ENCODE measurements around the gene CCDC97. TPM values are rescaled to one million over a fixed set of nuclear protein-coding genes. Genes with fewer than 3 reads are reported as not detected.

The CCDC97 gene
- total RNA-seq, 1 experiment from 2014 or later, result 31.4 TPM

DNA sequence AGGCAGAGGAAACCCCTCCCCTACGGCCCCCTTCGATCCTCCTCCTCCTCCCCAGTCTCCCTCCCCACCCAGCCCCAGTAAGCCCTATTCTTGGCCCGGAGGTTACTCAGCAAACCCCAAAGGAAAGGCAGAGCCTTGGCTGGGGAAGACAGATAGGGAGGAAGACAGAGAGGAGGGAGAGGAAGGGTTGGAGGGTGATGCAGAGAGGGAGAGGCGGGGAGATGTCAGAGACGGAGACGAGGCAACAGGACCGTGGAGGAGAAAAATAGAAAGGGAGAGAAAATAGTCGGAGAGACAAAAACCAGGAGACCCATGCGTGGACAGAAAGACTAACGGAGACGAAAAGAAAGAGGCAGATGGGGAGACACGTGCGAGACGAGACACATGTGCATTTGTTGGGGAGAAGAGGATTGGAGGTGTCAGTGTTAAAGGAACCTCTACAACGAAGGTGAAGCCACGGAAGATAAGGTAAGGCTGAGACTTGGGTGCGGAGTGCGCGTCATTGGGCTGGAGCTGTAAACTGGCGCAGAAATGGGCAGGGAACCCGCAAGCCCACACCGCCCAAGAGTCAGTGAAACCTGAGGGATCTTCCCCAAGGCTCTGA, 40.9 kb downstream of the CCDC97 start:
- no peak overlapping the region for H3K27ac Mint-ChIP-seq
- DNase-seq (ENCODE audit: low spot score), result no peak
- H3K9me3 Mint-ChIP-seq, result no peaks in the 10 kb centered on the region
- H3K27me3 Mint-ChIP-seq (ENCODE audit: low read depth), result peaks cover 58% of the 10 kb centered on the region
- POLR2A ChIA-PET, result no interaction called here
- no peaks in the 10 kb centered on the region for H3K36me3 Mint-ChIP-seq
- peak overlapping the region; percentile 89 for H3K4me3 Mint-ChIP-seq
- CTCF ChIA-PET, result interaction anchor here (1.2 to 6.2 kb wide), 10 partner anchors 9 to 213 kb away, joined by 3 to 103 read pairs (median 10); partner anchors contain the start of genes B3GNT8 and B9D2
- peaks cover 18% of the 10 kb centered on the region for H3K4me1 Mint-ChIP-seq
- TF ChIP-seq, protein P1, sequence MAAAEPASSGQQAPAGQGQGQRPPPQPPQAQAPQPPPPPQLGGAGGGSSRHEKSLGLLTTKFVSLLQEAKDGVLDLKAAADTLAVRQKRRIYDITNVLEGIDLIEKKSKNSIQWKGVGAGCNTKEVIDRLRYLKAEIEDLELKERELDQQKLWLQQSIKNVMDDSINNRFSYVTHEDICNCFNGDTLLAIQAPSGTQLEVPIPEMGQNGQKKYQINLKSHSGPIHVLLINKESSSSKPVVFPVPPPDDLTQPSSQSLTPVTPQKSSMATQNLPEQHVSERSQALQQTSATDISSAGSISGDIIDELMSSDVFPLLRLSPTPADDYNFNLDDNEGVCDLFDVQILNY (CRISPR knock-in tag; IDR thresholded peaks at IDR 0.05), result no peak
- TF ChIP-seq MXD4 (CRISPR knock-in tag; IDR thresholded peaks at IDR 0.05; ENCODE audit: borderline replicate concordance), result no peak
- TF ChIP-seq NFE2L1 (CRISPR knock-in tag; IDR thresholded peaks at IDR 0.05), result no peak
- TF ChIP-seq ZNF671 (CRISPR knock-in tag; IDR thresholded peaks at IDR 0.05), result no peak
- no peak for TF ChIP-seq ZNF232 (CRISPR knock-in tag; IDR thresholded peaks at IDR 0.05)
- no peak for TF ChIP-seq SP1 (CRISPR knock-in tag; conservative IDR thresholded peaks at IDR 0.05)
- TF ChIP-seq, protein P2, sequence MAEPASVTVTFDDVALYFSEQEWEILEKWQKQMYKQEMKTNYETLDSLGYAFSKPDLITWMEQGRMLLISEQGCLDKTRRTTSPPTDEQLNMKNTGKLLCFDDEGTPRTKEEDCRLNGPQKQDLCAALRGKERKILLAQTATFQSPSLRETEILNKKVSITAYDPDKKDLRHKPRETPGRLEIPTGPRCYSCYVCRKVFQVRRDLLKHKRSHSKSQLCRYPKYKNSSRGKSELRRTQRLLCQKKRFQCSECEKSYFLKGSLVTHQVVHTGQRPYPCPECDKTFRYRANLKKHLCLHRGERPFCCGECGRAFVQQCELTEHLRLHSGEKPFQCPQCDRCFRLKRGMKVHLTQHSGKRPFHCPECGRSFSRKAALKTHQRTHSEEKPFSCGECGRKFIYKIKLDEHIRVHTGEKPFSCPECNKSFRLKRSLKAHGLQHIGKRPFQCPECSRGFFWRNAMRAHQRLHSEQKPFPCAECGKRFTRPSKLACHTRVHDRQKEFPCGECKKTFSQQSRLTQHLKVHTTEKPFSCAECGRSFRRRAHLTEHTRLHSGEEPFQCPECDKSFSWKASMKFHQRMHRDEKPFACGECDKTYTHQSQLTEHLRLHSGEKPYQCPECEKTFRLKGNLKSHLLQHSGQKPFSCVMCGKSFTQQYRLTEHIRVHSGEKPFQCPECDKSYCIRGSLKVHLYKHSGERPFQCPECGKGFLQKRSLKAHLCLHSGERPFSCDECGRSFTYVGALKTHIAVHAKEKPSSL (CRISPR knock-in tag; conservative IDR thresholded peaks at IDR 0.05), result no peak
- TF ChIP-seq CBFB (CRISPR knock-in tag; IDR thresholded peaks at IDR 0.05; ENCODE audit: low read depth), result no peak
- no peak for TF ChIP-seq TEAD4 (CRISPR knock-in tag; IDR thresholded peaks at IDR 0.05)
- TF ChIP-seq ZNF281 (CRISPR knock-in tag; IDR thresholded peaks at IDR 0.05), result no peak
- TF ChIP-seq ELF4 (CRISPR knock-in tag; IDR thresholded peaks at IDR 0.05; ENCODE audit: low read depth), result no peak
- no peak for TF ChIP-seq MYBL2 (CRISPR knock-in tag; IDR thresholded peaks at IDR 0.05)
- no peak for TF ChIP-seq FOXJ3 (CRISPR knock-in tag; IDR thresholded peaks at IDR 0.05; ENCODE audit: borderline replicate concordance)
- TF ChIP-seq TEAD1 (CRISPR knock-in tag; IDR thresholded peaks at IDR 0.05), result no peak
- TF ChIP-seq E2F4 (CRISPR knock-in tag; IDR thresholded peaks at IDR 0.05; ENCODE audit: borderline replicate concordance, low read depth), result no peak
- no peak for TF ChIP-seq TCF7 (CRISPR knock-in tag; IDR thresholded peaks at IDR 0.05; ENCODE audit: low read depth)
- no peak for TF ChIP-seq NR3C1 (CRISPR knock-in tag; conservative IDR thresholded peaks at IDR 0.05; ENCODE audit: low read depth)
- no peak; the same call in 1 of the 2 replicates for TF ChIP-seq ZNF263 (CRISPR knock-in tag; IDR thresholded peaks at IDR 0.05; ENCODE audit: low read depth)
- no peak for ATAC-seq
